Activated CD8-positive, alpha-beta memory T cell treated with anti-CD3 and anti-CD28 coated beads for 24 hours (primary cell): ENCODE results near the gene DIP2B.

Experiments
- DNase-seq: peaks from one replicate; pipeline ENCODE4 v3.0.0-alpha.2; 2020

Gene DIP2B

GRCh38 chr12:50614167-50614759 lies 109.5 kb downstream of the DIP2B start:
- no peak for DNase-seq

- DNase-seq, result no peak
Measured at GRCh38 chr12:50615145-50615906, 110.5 kb downstream of the DIP2B start.

GRCh38 chr12:50615907-50616296 lies 111.1 kb downstream of the DIP2B start:
- no peak for DNase-seq

GRCh38 chr12:50617657-50618056 lies 112.9 kb downstream of the DIP2B start:
- no peak for DNase-seq

GRCh38 chr12:50618864-50619609 lies 114.3 kb downstream of the DIP2B start:
- DNase-seq, result no peak

DNA sequence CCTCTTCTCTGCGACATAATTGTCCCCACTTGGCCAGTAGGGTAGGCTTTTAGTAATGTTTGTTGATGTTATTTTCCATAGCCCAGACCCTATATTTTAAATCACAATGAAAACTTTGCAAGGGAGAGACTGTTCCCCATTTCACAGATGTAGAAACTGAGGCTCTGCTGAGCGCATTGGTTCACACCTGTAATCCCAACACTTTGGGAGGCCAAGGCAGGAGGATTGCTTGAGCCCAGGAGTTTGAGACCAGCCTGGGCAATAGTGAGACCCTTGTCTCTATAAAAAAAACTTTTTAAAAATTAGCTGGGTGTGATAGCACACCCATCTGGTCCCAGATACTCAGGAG lies 114.8 kb downstream of the DIP2B start:
- DNase-seq, result no peak

GRCh38 chr12:50620109-50620977 lies 115.6 kb downstream of the DIP2B start:
- no peak for DNase-seq

DNA sequence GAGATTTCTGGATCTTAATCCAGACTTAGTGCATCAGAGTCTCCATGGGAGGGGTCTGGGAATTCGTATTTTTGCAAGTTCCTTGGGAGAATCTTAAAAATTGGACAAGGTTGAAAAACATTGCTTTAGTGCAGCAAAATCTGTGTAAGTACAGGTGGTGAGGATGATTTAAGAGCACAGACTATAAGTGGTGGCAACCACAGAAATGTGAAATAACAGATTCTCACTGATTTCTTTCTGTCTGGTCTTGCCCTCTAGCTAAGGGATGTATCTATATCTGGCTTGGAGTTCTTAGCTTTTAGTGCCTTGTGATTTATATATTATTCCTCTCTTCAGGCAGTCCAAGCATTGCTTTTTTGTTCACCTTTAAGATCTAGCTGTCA lies 116.2 kb downstream of the DIP2B start:
- no peak for DNase-seq

DNA sequence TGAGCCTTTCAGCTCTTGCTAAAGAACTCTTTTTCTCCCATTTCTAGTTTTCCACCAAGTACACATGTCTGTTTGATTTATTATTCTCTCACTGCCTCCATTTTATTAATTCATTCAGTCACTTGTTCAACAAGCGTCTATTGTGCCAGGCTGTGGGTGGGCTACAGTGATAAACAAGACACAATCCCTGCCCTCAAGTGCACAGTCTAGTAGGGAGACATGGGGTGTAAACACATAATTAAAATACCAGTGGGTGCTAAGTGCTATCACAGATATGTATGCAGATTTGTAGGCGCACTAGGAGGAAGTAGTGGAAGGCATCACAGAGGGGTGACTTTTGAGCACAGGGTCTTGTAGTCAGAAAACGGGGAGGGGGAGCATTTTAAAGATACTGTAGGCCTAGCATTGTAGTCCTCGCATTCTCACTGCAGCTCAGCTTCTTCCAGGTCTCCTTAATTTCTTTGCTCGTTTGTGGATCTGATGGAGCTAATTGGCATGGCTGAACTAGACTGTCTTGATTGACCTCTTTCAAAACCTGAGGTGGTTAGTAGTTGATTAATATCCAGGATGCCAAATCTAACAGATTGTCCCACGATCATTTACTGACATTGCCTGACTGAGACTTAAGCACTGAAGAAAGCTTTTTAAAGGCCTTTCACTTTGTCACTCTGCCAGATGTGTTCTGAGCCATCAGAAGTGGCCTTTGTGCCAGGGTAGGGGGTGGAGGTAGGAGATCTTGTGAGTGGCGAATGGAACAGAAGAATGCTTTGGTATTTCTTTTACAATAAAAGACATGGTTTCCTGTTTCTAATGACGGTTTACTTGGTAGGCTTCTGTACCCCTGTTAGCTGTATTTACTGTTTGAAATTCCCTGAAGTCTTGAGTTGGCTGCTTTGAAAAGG lies 116.9 kb downstream of the DIP2B start:
- no peak for DNase-seq

- DNase-seq, result no peak
Measured at GRCh38 chr12:50625029-50625925, 120.5 kb downstream of the DIP2B start.

GRCh38 chr12:50626026-50626425 lies 121.2 kb downstream of the DIP2B start:
- DNase-seq, result no peak

GRCh38 chr12:50627491-50627890 lies 122.7 kb downstream of the DIP2B start:
- no peak for DNase-seq

- no peak for DNase-seq
Measured at GRCh38 chr12:50628394-50628793, 123.6 kb downstream of the DIP2B start.

- DNase-seq, result no peak
Measured at GRCh38 chr12:50633955-50634354, 129.2 kb downstream of the DIP2B start.

DNA sequence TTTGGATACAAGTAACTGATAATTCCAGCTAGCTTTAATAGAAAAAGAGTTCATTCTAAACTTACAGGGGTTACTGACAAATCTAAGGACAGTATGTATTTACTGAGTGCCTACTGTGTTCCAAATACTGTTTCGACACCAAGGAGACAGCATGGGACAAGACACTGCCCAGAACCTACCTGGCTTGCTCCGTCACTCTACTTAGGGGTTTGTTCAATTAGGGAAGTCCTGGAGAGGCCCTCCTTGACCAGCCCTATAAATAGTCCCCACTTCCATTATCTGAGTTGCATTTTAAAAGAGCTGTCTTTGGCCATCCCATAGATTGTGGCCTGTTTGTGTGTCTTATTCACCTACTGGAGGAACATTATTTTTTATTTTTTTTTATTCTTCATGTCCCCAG lies 129.6 kb downstream of the DIP2B start:
- no peak for DNase-seq

DNA sequence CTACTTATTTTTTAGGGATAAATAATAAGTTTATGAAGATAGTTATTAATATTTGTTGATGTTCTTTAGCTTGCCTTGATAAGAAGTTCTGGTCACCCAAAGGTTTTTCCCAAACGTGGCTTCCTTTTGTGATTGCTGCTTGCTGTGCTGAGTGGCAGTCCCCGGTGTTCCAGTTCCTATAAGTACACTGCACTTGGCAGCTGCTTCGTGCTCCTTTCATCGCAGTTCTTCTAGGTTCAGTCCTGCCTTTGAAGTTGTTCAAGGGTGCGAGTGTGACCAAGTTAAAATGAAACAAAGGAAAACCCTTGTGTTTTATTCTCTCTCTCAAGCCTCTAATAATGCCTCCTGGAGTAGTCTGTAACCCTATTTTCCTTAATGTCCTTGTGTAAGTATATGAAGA lies 130.6 kb downstream of the DIP2B start:
- no peak for DNase-seq

DNA sequence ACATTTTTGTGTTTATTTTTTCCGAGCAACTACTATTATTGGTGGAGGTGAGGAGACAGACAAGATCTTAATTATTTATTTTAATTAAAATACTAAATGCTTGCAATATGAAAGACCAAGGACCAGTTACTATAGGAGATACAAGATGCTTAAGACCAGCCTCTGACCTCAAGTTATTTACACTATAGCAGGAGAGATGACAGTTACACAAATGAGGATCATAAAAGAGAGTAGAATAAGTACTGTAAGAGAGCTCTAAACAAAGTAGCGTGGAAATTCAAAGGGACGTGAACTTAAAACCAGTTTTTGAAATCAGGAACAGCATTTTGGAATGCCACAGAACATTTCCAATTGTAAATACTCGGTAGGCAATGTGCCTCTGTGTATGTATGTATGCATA lies 131.1 kb downstream of the DIP2B start:
- DNase-seq, result no peak

DNA sequence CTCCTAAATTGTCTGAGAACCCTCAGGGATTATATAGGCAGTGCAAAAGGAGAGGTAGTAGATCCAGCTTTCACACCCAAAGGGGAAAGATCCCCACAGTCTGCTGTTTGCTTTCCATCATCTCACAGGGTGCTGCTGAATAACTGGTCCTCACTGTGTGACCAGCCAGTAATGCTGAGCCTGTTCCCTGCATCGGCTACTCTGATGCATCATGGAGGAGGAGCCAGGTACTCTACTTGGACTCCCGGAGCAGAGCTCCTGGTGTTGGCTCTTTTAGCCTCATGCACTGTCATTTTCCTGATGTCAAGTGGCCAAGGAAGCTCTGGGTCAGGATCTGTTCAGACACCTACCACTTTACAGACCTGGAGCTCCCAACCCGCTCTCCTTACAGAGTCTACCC lies 131.7 kb downstream of the DIP2B start:
- DNase-seq, result no peak

DNA sequence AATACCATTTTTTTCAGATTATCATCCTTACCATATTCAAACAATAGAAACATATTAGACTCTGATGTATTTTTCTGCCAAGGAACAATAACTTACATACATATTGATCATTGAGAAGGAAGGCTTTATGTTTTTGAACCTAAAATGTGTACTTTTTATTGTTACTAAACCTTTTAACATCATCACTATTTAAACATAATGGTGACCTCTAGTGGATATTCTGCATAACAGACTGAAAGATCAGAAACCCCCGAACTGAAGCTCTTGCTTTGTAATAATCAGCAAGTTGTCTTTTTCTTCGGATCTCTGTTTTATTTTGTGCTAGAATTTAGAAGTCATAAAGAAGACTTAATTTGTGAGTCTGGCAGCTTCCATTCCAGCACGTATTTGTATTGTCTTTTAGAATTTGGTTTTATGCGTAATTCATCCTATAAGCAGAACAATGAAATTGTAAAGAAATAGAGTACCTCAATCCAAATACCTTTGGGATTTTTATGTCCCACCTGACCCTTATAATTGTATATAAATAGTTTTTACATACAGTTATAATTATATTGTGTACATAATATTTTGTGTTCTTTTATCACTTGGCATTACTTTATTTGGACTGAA lies 133.2 kb downstream of the DIP2B start:
- no peak for DNase-seq

- DNase-seq, result no peak
Measured at GRCh38 chr12:50638482-50638880, 133.7 kb downstream of the DIP2B start.

DNA sequence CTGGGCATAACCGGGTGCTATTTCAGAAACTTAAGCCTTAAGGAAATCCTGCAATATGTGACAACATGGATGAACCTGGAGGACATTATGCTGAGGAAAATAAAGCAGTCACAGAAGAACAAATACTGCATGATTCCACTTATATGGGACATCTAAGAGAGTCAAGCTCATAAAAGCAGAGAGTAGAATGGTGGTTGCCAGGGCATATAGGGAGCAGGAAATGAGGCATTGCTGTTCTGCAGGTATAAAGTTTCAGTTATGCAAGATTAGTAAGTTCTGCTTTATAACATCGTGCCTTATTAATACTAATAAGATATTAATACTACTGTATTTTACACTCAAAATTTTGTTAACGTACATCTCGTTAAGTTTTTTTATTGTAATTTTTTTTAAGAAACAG lies 134.9 kb downstream of the DIP2B start:
- DNase-seq, result no peak
